Measurements from ENCODE around the gene EMP2. TPM values are rescaled to one million over a fixed set of nuclear protein-coding genes. Genes with fewer than 3 reads are reported as not detected.

Gene EMP2
- total and polyA plus RNA-seq, 7 experiments from 2014 or later, result not detected

- intact Hi-C loops (cut with micrococcal nuclease), result no loop called here
- no peaks in the 10 kb centered on the region for H3K36me3 Mint-ChIP-seq
- peaks cover 0 to 4% (median 3%) of the 10 kb centered on the region in 7 donors for H3K4me1 Mint-ChIP-seq
- no peak overlapping the region for H3K4me3 Mint-ChIP-seq
- Histone ChIP-seq H3K4me1 (ENCODE audit: control insufficient read depth in 2 of 2, insufficient read depth in 2 of 2, low read length in 2 of 2) (no peaks in the 10 kb centered on the region), H3K27me3 (ENCODE audit: control insufficient read depth in 2 of 2, insufficient read depth in 2 of 2, low read length in 2 of 2) (no peaks in the 10 kb centered on the region), H3K4me3 (ENCODE audit: low read length) (no peak overlapping the region), H3K9me3 (ENCODE audit: control insufficient read depth in 2 of 3, low read length in 3 of 3) (no peaks in the 10 kb centered on the region), H3K36me3 (ENCODE audit: control insufficient read depth in 2 of 3, insufficient read depth in 3 of 3, low read length in 3 of 3) (no peaks in the 10 kb centered on the region), H3K27ac (ENCODE audit: low read depth, low read length) (no peak overlapping the region)
- peaks cover 0 to 7% (median 4%) of the 10 kb centered on the region in 5 donors for H3K27me3 Mint-ChIP-seq
- no peak overlapping the region for H3K27ac Mint-ChIP-seq
- ChIA-PET CTCF (interaction anchor here (0.5 kb wide), 1 partner anchor 256 kb away, joined by 5 read pairs; no protein-coding TSS in a partner anchor), POLR2A (interaction anchor here (0.6 kb wide), 1 partner anchor 207 kb away, joined by 5 read pairs; no protein-coding TSS in a partner anchor)
- ATAC-seq (no peak), DNase-seq (no peak)
- no peaks in the 10 kb centered on the region for H3K9me3 Mint-ChIP-seq
These were observed 61.8 kb downstream of the EMP2 start for GRCh38 chr16:10518479-10519041.

- DNase-seq (no peak), ATAC-seq (no peak)
- no peaks in the 10 kb centered on the region for H3K9me3 ChIP-seq (ENCODE audit: control insufficient read depth in 2 of 3, low read length in 3 of 3)
- no peaks in the 10 kb centered on the region for H3K36me3 Mint-ChIP-seq
- peaks cover 0 to 4% (median 3%) of the 10 kb centered on the region in 7 donors for H3K4me1 Mint-ChIP-seq
- intact Hi-C loops (cut with micrococcal nuclease), result no loop called here
- no peak overlapping the region for H3K27ac ChIP-seq (ENCODE audit: low read depth, low read length)
- no peaks in the 10 kb centered on the region for H3K9me3 Mint-ChIP-seq
- no peak overlapping the region for H3K4me3 Mint-ChIP-seq
- H3K27me3 Mint-ChIP-seq, result peaks cover 0 to 7% (median 5%) of the 10 kb centered on the region in 5 donors
- no peaks in the 10 kb centered on the region for H3K36me3 ChIP-seq (ENCODE audit: control insufficient read depth in 2 of 3, insufficient read depth in 3 of 3, low read length in 3 of 3)
- H3K27me3 ChIP-seq (ENCODE audit: control insufficient read depth in 2 of 2, insufficient read depth in 2 of 2, low read length in 2 of 2), result no peaks in the 10 kb centered on the region
- POLR2A ChIA-PET, result no interaction called here
- no peak overlapping the region for H3K27ac Mint-ChIP-seq
- CTCF ChIA-PET, result interaction anchor here (2.4 kb wide), 1 partner anchor 218 kb away, joined by 8 read pairs; no protein-coding TSS in a partner anchor
- no peaks in the 10 kb centered on the region for H3K4me1 ChIP-seq (ENCODE audit: control insufficient read depth in 2 of 2, insufficient read depth in 2 of 2, low read length in 2 of 2)
- H3K4me3 ChIP-seq (ENCODE audit: low read length), result no peak overlapping the region
These were observed 62.5 kb downstream of the EMP2 start for GRCh38 chr16:10517868-10518267.

GRCh38 chr16:10514369-10515055 is 65.9 kb downstream of the EMP2 start:
- no peak overlapping the region for H3K27ac Mint-ChIP-seq
- intact Hi-C loops (cut with micrococcal nuclease), result loop anchor here (1.0 kb wide), 1 partner anchor 223 kb away; no protein-coding TSS in a partner anchor
- Histone ChIP-seq H3K27me3 (ENCODE audit: control insufficient read depth in 2 of 2, insufficient read depth in 2 of 2, low read length in 2 of 2) (no peaks in the 10 kb centered on the region), H3K4me1 (ENCODE audit: control insufficient read depth in 2 of 2, insufficient read depth in 2 of 2, low read length in 2 of 2) (no peaks in the 10 kb centered on the region), H3K4me3 (ENCODE audit: low read length) (no peak overlapping the region), H3K27ac (ENCODE audit: low read depth, low read length) (no peak overlapping the region), H3K9me3 (ENCODE audit: control insufficient read depth in 2 of 3, low read length in 3 of 3) (no peaks in the 10 kb centered on the region), H3K36me3 (ENCODE audit: control insufficient read depth in 2 of 3, insufficient read depth in 3 of 3, low read length in 3 of 3) (no peaks in the 10 kb centered on the region)
- peak; percentile 56 for ATAC-seq
- H3K27me3 Mint-ChIP-seq, result peaks cover 0 to 6% (median 0%) of the 10 kb centered on the region in 5 donors
- CTCF ChIA-PET, result interaction anchor here (0.5 to 3.4 kb wide), 9 partner anchors 9 to 226 kb away, joined by 3 to 33 read pairs (median 4); no protein-coding TSS in a partner anchor
- H3K4me3 Mint-ChIP-seq, result no peak overlapping the region
- DNase-seq, result peak in 7 of 9 donors; percentile 24 to 60 (median 48)
- no peaks in the 10 kb centered on the region for H3K36me3 Mint-ChIP-seq
- POLR2A ChIA-PET, result interaction anchor here (1.2 to 2.1 kb wide), 2 partner anchors 223 to 228 kb away, joined by 5 read pairs; no protein-coding TSS in a partner anchor
- no peaks in the 10 kb centered on the region for H3K9me3 Mint-ChIP-seq
- H3K4me1 Mint-ChIP-seq, result peaks cover 0 to 8% (median 0%) of the 10 kb centered on the region in 7 donors

DNA sequence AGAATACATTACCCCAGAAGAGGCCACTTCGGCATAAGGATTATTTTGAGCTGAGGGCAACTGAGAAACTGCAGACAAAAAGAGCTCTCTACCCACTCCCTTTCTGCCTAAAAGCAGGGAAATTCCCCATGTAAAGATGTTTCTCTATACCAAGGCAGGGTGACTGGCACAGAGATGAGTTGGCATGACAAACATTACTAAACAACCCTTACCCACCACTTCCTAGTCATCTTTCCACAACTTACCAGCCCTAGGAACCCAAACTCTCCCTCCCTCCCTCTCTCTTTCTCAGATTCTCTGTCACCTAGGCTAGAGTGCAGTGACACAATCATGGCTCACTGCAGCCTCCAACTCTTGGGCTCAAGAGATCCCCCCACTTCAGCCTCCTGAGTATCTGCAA is 68.6 kb downstream of the EMP2 start:
- H3K4me3 Mint-ChIP-seq, result no peak overlapping the region
- Histone ChIP-seq H3K27ac (ENCODE audit: low read depth, low read length) (no peak overlapping the region), H3K36me3 (ENCODE audit: control insufficient read depth in 2 of 3, insufficient read depth in 3 of 3, low read length in 3 of 3) (no peaks in the 10 kb centered on the region), H3K4me3 (ENCODE audit: low read length) (no peak overlapping the region), H3K27me3 (ENCODE audit: control insufficient read depth in 2 of 2, insufficient read depth in 2 of 2, low read length in 2 of 2) (no peaks in the 10 kb centered on the region), H3K4me1 (ENCODE audit: control insufficient read depth in 2 of 2, insufficient read depth in 2 of 2, low read length in 2 of 2) (no peaks in the 10 kb centered on the region), H3K9me3 (ENCODE audit: control insufficient read depth in 2 of 3, low read length in 3 of 3) (no peaks in the 10 kb centered on the region)
- ChIA-PET CTCF (interaction anchor here (0.7 to 3.7 kb wide), 6 partner anchors 11 to 225 kb away, joined by 3 to 47 read pairs (median 4); no protein-coding TSS in a partner anchor), POLR2A (no interaction called here)
- DNase-seq, result no peak
- intact Hi-C loops (cut with micrococcal nuclease), result no loop called here
- H3K27me3 Mint-ChIP-seq, result peaks cover 0 to 8% (median 0%) of the 10 kb centered on the region in 5 donors
- H3K4me1 Mint-ChIP-seq, result peaks cover 0 to 10% (median 0%) of the 10 kb centered on the region in 7 donors
- no peaks in the 10 kb centered on the region for H3K9me3 Mint-ChIP-seq
- no peak overlapping the region for H3K27ac Mint-ChIP-seq
- H3K36me3 Mint-ChIP-seq, result no peaks in the 10 kb centered on the region
- ATAC-seq, result peak; percentile 25

DNA sequence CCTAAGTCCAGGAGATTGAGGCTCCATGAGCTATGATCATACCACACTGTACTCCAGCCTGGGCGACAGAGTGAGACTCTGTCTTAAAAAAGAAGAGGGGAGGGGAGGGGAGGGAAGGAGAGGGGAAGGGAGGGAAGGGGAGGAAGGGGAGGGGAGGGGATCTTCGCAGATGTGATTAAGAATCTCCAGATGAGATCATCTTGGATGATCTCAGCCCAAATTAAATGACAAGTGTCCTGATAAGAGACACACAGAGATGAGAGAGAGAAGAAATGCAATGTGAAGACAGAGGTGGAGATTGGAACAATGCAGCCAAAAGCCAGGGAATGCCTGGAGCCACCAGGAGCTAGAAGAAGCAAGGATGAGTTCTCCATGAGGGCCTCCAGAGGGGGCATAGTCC is 70.1 kb downstream of the EMP2 start:
- no peaks in the 10 kb centered on the region for H3K9me3 ChIP-seq (ENCODE audit: control insufficient read depth in 2 of 3, low read length in 3 of 3)
- ChIA-PET CTCF (interaction anchor here (0.6 to 3.7 kb wide), 6 partner anchors 12 to 227 kb away, joined by 3 to 47 read pairs (median 7); no protein-coding TSS in a partner anchor), POLR2A (interaction anchor here (1.3 kb wide), 1 partner anchor 196 kb away, joined by 8 read pairs; no protein-coding TSS in a partner anchor)
- Mint-ChIP-seq H3K9me3 (peaks cover 0 to 3% (median 0%) of the 10 kb centered on the region in 11 donors), H3K4me3 (no peak overlapping the region), H3K4me1 (peaks cover 0 to 10% (median 0%) of the 10 kb centered on the region in 7 donors), H3K27ac (peak overlapping the region in 1 of 9 donors; percentile 42), H3K36me3 (peaks cover 0 to 3% (median 0%) of the 10 kb centered on the region in 5 donors), H3K27me3 (peaks cover 0 to 8% (median 0%) of the 10 kb centered on the region in 5 donors)
- H3K4me3 ChIP-seq (ENCODE audit: low read length), result no peak overlapping the region
- ATAC-seq (no peak), DNase-seq (no peak)
- H3K36me3 ChIP-seq (ENCODE audit: control insufficient read depth in 2 of 3, insufficient read depth in 3 of 3, low read length in 3 of 3), result no peaks in the 10 kb centered on the region
- H3K27ac ChIP-seq (ENCODE audit: low read depth, low read length), result no peak overlapping the region
- H3K27me3 ChIP-seq (ENCODE audit: control insufficient read depth in 2 of 2, insufficient read depth in 2 of 2, low read length in 2 of 2), result no peaks in the 10 kb centered on the region
- intact Hi-C loops (cut with micrococcal nuclease), result no loop called here
- no peaks in the 10 kb centered on the region for H3K4me1 ChIP-seq (ENCODE audit: control insufficient read depth in 2 of 2, insufficient read depth in 2 of 2, low read length in 2 of 2)

DNA sequence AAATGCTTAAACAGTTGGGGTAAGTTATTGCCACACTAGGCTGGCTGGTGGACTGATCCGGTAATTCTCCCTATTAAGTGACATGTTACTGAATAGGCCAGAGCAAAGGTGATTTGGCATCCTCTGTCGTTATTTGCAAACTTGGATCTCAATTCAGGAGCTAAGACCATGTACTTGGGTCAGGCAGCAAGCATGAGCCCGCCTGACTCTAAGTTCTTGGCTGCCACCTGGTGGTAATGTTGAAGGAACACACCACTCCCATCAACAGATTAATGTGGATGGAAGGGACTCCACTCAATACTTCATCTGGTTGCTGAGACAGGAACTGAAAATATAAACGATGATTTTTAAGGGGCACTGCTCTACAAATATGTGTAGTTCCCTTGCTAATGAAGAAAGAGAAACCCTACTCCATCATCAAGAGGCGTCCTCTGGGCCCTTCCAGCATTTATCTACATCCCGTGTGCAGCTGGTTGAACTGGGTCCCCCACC is 70.8 kb downstream of the EMP2 start:
- DNase-seq, result peak; percentile 18 to 78 (median 65)

More for the DNA sequence above, 70.8 kb downstream of the EMP2 start:
- Mint-ChIP-seq H3K4me1 (peaks cover 2 to 10% (median 4%) of the 10 kb centered on the region in 7 donors), H3K9me3 (peaks cover 0 to 3% (median 0%) of the 10 kb centered on the region in 11 donors), H3K4me3 (no peak overlapping the region), H3K36me3 (peaks cover 0 to 3% (median 0%) of the 10 kb centered on the region in 5 donors), H3K27me3 (peaks cover 0 to 8% (median 0%) of the 10 kb centered on the region in 5 donors), H3K27ac (peak overlapping the region in 5 of 9 donors; percentile 6 to 69 (median 53))
- no peaks in the 10 kb centered on the region for H3K36me3 ChIP-seq (ENCODE audit: control insufficient read depth in 2 of 3, insufficient read depth in 3 of 3, low read length in 3 of 3)
- no peak overlapping the region for H3K4me3 ChIP-seq (ENCODE audit: low read length)
- intact Hi-C loops (cut with micrococcal nuclease), result loop anchor here (1.0 to 5.0 kb wide), 5 partner anchors 122 to 252 kb away; partner anchors contain the start of gene ATF7IP2 (in 2 of the 2)
- CTCF ChIA-PET, result interaction anchor here (0.6 to 3.7 kb wide), 9 partner anchors 12 to 252 kb away, joined by 3 to 47 read pairs (median 4); no protein-coding TSS in a partner anchor
- H3K27ac ChIP-seq (ENCODE audit: low read depth, low read length), result no peak overlapping the region
- no peaks in the 10 kb centered on the region for H3K4me1 ChIP-seq (ENCODE audit: control insufficient read depth in 2 of 2, insufficient read depth in 2 of 2, low read length in 2 of 2)
- POLR2A ChIA-PET, result interaction anchor here (0.7 to 1.3 kb wide), 2 partner anchors 195 to 227 kb away, joined by 3 to 8 read pairs; no protein-coding TSS in a partner anchor
- H3K27me3 ChIP-seq (ENCODE audit: control insufficient read depth in 2 of 2, insufficient read depth in 2 of 2, low read length in 2 of 2), result no peaks in the 10 kb centered on the region
- no peaks in the 10 kb centered on the region for H3K9me3 ChIP-seq (ENCODE audit: control insufficient read depth in 2 of 3, low read length in 3 of 3)
- ATAC-seq, result peak; percentile 90

Measured in naive thymus-derived CD4-positive, alpha-beta T cell (primary cell).